K562 (cell line): Measurements from ENCODE around the gene NACC1. TPM values are rescaled to one million over a fixed set of nuclear protein-coding genes. Genes with fewer than 3 reads are reported as not detected.

Experiments used
- BCL6 ChIP-seq: fragments of 250-450 bp; sonication (Bioruptor Pico); IDR thresholded peaks from 2 replicates; pipeline ENCODE4 v1.4.0; 2020
- HMGXB4 ChIP-seq: sonication (generic); formaldehyde crosslinking; IDR thresholded peaks from 2 replicates; pipeline ENCODE4 v1.8.1; 2023; ENCODE audit warnings: mild to moderate bottlenecking, missing genetic modification reagents
- ILK ChIP-seq: fragments of 450-650 bp; IDR thresholded peaks from 2 replicates; pipeline ENCODE4 v1.6.1; 2016; ENCODE audit warnings: missing genetic modification characterization, low read depth, mild to moderate bottlenecking, missing compliant biosample characterization, moderate library complexity, borderline replicate concordance
- KLF16 ChIP-seq: IDR thresholded peaks from 2 replicates; pipeline ENCODE4 v1.6.1; 2016; ENCODE audit warnings: antibody characterized with exemption
- MAFG ChIP-seq: fragments of 450-650 bp; conservative IDR thresholded peaks from 2 replicates; pipeline ENCODE4 v1.6.1; 2016; ENCODE audit warnings: missing genetic modification characterization, missing compliant biosample characterization
- MBD2 ChIP-seq: sonication (generic); IDR thresholded peaks from 2 replicates; pipeline ENCODE4 v1.6.1; 2016; ENCODE audit warnings: low read depth, borderline replicate concordance
- MTA2 ChIP-seq: fragments of 450-650 bp; IDR thresholded peaks from 2 replicates; pipeline ENCODE4 v1.6.1; 2016; ENCODE audit warnings: low read depth
- POLR2AphosphoS2 ChIP-seq: IDR thresholded peaks from 2 replicates; pipeline ENCODE4 v1.6.1; 2012; ENCODE audit warnings: low read length, improper control_type of control experiment
- PRPF4 ChIP-seq: fragments of 200-400 bp; formaldehyde crosslinking; IDR thresholded peaks from one replicate; pipeline ENCODE4 v1.6.1; 2017; ENCODE audit warnings: low read length, low read depth, mild to moderate bottlenecking; ENCODE audit not compliant: insufficient read depth, poor library complexity, severe bottlenecking
- TSC22D4 ChIP-seq: fragments of 450-650 bp; IDR thresholded peaks from 2 replicates; pipeline ENCODE4 v1.6.1; 2016; ENCODE audit warnings: missing genetic modification characterization, missing biosample characterization, control low read depth
- VEZF1 ChIP-seq: fragments of 200-800 bp; sonication (Bioruptor generic); IDR thresholded peaks from 2 replicates; pipeline ENCODE4 v1.6.1; 2017; ENCODE audit warnings: missing genetic modification characterization, missing compliant biosample characterization
- ZBTB43 ChIP-seq: sonication (generic); formaldehyde crosslinking; IDR thresholded peaks from 2 replicates; pipeline ENCODE4 v1.8.0; 2023; ENCODE audit warnings: mild to moderate bottlenecking, missing genetic modification reagents
- ZNF24 ChIP-seq: fragments of 450-650 bp; IDR thresholded peaks from 2 replicates; pipeline ENCODE4 v1.6.1; 2016
- ZNF318 ChIP-seq, 2 experiments: fragments of 450-650 bp; IDR thresholded peaks; 2 replicates each; pipeline ENCODE4 v1.6.1; 2016; ENCODE audit warnings: mild to moderate bottlenecking in 2 of 2, borderline replicate concordance in 1 of 2, low read depth in 1 of 2, moderate library complexity in 1 of 2
- polyA plus RNA-seq, 8 experiments: library from polyadenylated mRNA; depleted of rRNA in 4 of 8; stranded (reverse) in 5 of 8; unstranded in 3 of 8; fragments of >200 nt; fragmentation: Nextera tagmentation in 2 of 8; fragmentation: Illumina TruSeq in 1 of 8; extraction: Ambion mirVana in 2 of 8; extraction: Trizol in 1 of 8; gene quantifications; 2 replicates each; pipeline versions ENCODE4 v1.2.1 to v1.2.3, GENCODE V29; 2011 to 2014; ENCODE audit warnings: inconsistent platforms in 1 of 8, missing spikeins in 1 of 8
- total RNA-seq, 7 experiments: library from RNA; depleted of rRNA in 6 of 7; stranded (reverse); fragments of >200 nt in 6 of 7; fragmentation: Illumina TruSeq in 2 of 7; extraction: Trizol in 2 of 7; gene quantifications; 2 replicates each; pipeline versions ENCODE4 v1.2.1 to v1.2.3, GENCODE V29; 2011 to 2021; ENCODE audit warnings: low replicate concordance in 1 of 7

NACC1 gene
- total and polyA plus RNA-seq, 9 of the 15 experiments (the other 6 are each of a cell fraction or from before 2014, with no cell fraction given) = 0.04 to 96.6 (median 25.8) TPM

- TF ChIP-seq HMGXB4 (CRISPR knock-in tag) (no peak), MTA2 (no peak), TSC22D4 (tag) (no peak), POLR2AphosphoS2 (peak; percentile 25; the same call in 1 of the 2 replicates), ZNF318 (IDR thresholded peaks at IDR 0.05; ENCODE audit: borderline replicate concordance in 1 of 2, low read depth in 1 of 2) (no peak), ILK (tag) (no peak), ZBTB43 (CRISPR knock-in tag) (no peak), MBD2 (peak; percentile 39; the same call in 1 of the 2 replicates), KLF16 (no peak), ZNF24 (peak; percentile 76; the same call in 1 of the 2 replicates), MAFG (no peak), PRPF4 (no peak), BCL6 (no peak), VEZF1 (CRISPR knock-in tag) (peak; percentile 83)
Measured at GRCh38 chr19:13162724-13163608, 44.9 kb downstream of the NACC1 start (continued).
